HG03521 (cell line): Measurements from ENCODE around the gene PEX5L.
A peak's percentile ranks its signal among the peaks of the same experiment; 100 is the strongest.
"Not testable (repeated sequence)": the region's sequence is repeated elsewhere in the genome, so short reads cannot be mapped to it uniquely, and the experiment has no call there.

Experiments used
- ATAC-seq: cut with Tn5 transposase; IDR thresholded peaks from one replicate; pipeline ENCODE4 v1.9.1; 2021; ENCODE audit warnings: mild to moderate bottlenecking, moderate library complexity; ENCODE audit not compliant: unreplicated experiment

The PEX5L gene

GRCh38 chr3:180036671-180037455, at the start of gene PEX5L:
PEX5L (minus strand) TSS chr3:180036937; CDS start chr3:180036599, 338 bp downstream.
- ATAC-seq, result peak; percentile 89

GRCh38 chr3:180085122-180085710, 48.5 kb upstream of the PEX5L start:
- no peak for ATAC-seq

- ATAC-seq, result no peak
These were observed 46.0 kb upstream of the PEX5L start for GRCh38 chr3:180082699-180083098.

- no peak for ATAC-seq
These were observed 41.9 kb upstream of the PEX5L start for GRCh38 chr3:180078592-180078991.

- no peak for ATAC-seq
These were observed 36.8 kb upstream of the PEX5L start for GRCh38 chr3:180073561-180073960.

GRCh38 chr3:180072786-180073185, 36.0 kb upstream of the PEX5L start:
- ATAC-seq, result no peak

GRCh38 chr3:180070925-180071324, 34.2 kb upstream of the PEX5L start:
- no peak for ATAC-seq

- no peak for ATAC-seq
These were observed 31.3 kb upstream of the PEX5L start for GRCh38 chr3:180068023-180068422.

GRCh38 chr3:180066598-180066997, 29.9 kb upstream of the PEX5L start:
- ATAC-seq, result no peak

GRCh38 chr3:180063783-180064182, 27.0 kb upstream of the PEX5L start:
- no peak for ATAC-seq

GRCh38 chr3:180062771-180063170, 26.0 kb upstream of the PEX5L start:
- ATAC-seq, result no peak

GRCh38 chr3:180059356-180059755, 22.6 kb upstream of the PEX5L start:
- ATAC-seq, result no peak

- ATAC-seq, result no peak
These were observed 21.5 kb upstream of the PEX5L start for GRCh38 chr3:180058238-180058637.

GRCh38 chr3:180055656-180056055, 18.9 kb upstream of the PEX5L start:
- not testable (repeated sequence) for ATAC-seq

- ATAC-seq, result no peak
These were observed 12.7 kb upstream of the PEX5L start for GRCh38 chr3:180049391-180049790.

- ATAC-seq, result no peak
These were observed 12.1 kb upstream of the PEX5L start for GRCh38 chr3:180048840-180049239.

- peak; percentile 94 for ATAC-seq
These were observed 11.4 kb upstream of the PEX5L start for GRCh38 chr3:180048103-180048502.

GRCh38 chr3:180040966-180041365, 4.2 kb upstream of the PEX5L start:
- no peak for ATAC-seq

- peak; percentile 44 for ATAC-seq
These were observed 556 bp downstream of the PEX5L start for GRCh38 chr3:180036092-180036670.

- no peak for ATAC-seq
These were observed 9.7 kb downstream of the PEX5L start for GRCh38 chr3:180026997-180027396.

GRCh38 chr3:180018543-180018942, 18.2 kb downstream of the PEX5L start:
- ATAC-seq, result peak; percentile 50

GRCh38 chr3:180017846-180018245, 18.9 kb downstream of the PEX5L start:
- ATAC-seq, result no peak
